ENCODE data around the gene EXOC4. TPM values are rescaled to one million over a fixed set of nuclear protein-coding genes. Genes with fewer than 3 reads are reported as not detected.

Gene EXOC4
- total and polyA plus RNA-seq, 2 of the 8 experiments (the other 6 are each of a cell fraction or from before 2014, with no cell fraction given) = 27.0 to 67.3 TPM

- Histone ChIP-seq H2BK5ac (ENCODE audit: low read depth, low read length) (no peak overlapping the region), H4K5ac (ENCODE audit: insufficient read length, low read depth, low read length) (no peak overlapping the region), H3K36me3 (ENCODE audit: control insufficient read depth in 2 of 4, insufficient read depth in 4 of 4, low read length in 3 of 4) (no peaks in the 10 kb centered on the region), H2AFZ (ENCODE audit: low read length) (no peak overlapping the region), H2BK15ac (ENCODE audit: low read length) (no peak overlapping the region), H3K4me2 (ENCODE audit: insufficient read depth in 1 of 2, low read depth in 2 of 2, low read length in 2 of 2) (no peak overlapping the region), H3K23me2 (ENCODE audit: low read depth, low read length) (no peaks in the 10 kb centered on the region), H3K14ac (ENCODE audit: insufficient read length) (no peak overlapping the region), H3K79me1 (ENCODE audit: low read depth, low read length) (no peaks in the 10 kb centered on the region), H2AK5ac (ENCODE audit: low read depth, low read length) (no peak overlapping the region), H3K23ac (ENCODE audit: insufficient read length) (no peak overlapping the region), H3K18ac (ENCODE audit: extremely low read depth, low read length) (no peak overlapping the region), H3K27me3 (replicated peaks in 1 of 4; ENCODE audit: control insufficient read depth in 3 of 4, extremely low read depth in 1 of 4, insufficient read depth in 3 of 4, low read length in 3 of 4) (peaks cover 0 to 2% (median 0%) of the 10 kb centered on the region in 4 experiments; a peak in 1 of 7 replicates), H3K27ac (ENCODE audit: low read depth, low read length) (no peak overlapping the region), H4K91ac (replicated peaks; ENCODE audit: insufficient read length, low read length) (no peak overlapping the region), H3K4ac (replicated peaks; ENCODE audit: insufficient read length, low read depth, low read length) (no peak overlapping the region), H3K56ac (replicated peaks; ENCODE audit: insufficient read length, low read depth, low read length) (no peak overlapping the region), H2BK20ac (ENCODE audit: low read length) (no peak overlapping the region), H2BK12ac (ENCODE audit: low read depth, low read length) (no peak overlapping the region), H3K9me3 (ENCODE audit: insufficient read depth in 2 of 2, low read depth in 1 of 2, low read length in 1 of 2) (no peaks in the 10 kb centered on the region), H2BK120ac (replicated peaks; ENCODE audit: low read depth, low read length) (no peak overlapping the region), H3K4me3 (ENCODE audit: extremely low read depth in 1 of 4, insufficient read depth in 2 of 4, low read depth in 3 of 4, low read length in 4 of 4) (no peak overlapping the region), H4K20me1 (replicated peaks in 1 of 2; ENCODE audit: control insufficient read depth in 1 of 2, insufficient read depth in 2 of 2, low read length in 2 of 2) (no peaks in the 10 kb centered on the region), H4K8ac (ENCODE audit: extremely low read depth, insufficient read depth, low read length) (no peak overlapping the region), H3K9ac (replicated peaks in 1 of 4; ENCODE audit: extremely low read depth in 1 of 4, low read depth in 3 of 4, low read length in 3 of 4) (no peak overlapping the region), H3K79me2 (ENCODE audit: control insufficient read depth in 1 of 2, insufficient read depth in 2 of 2, low read length in 2 of 2) (no peaks in the 10 kb centered on the region), H3K4me1 (replicated peaks in 1 of 4; ENCODE audit: control insufficient read depth in 3 of 4, insufficient read depth in 4 of 4, low read length in 3 of 4) (no peaks in the 10 kb centered on the region; a peak in 1 of 7 replicates)
- ChIA-PET POLR2A (ENCODE audit: partially characterized antibody) (no interaction called here), CTCF (ENCODE audit: partially characterized antibody) (interaction anchor here (0.6 kb wide), 1 partner anchor 585 kb away, joined by 3 read pairs; no protein-coding TSS in a partner anchor)
- 84% methylated on average over 4 of the region's 4 CpGs; no CpG with 5 or more reads in 1 of the 2 experiments for WGBS, 2 experiments (ENCODE audit: extremely low coverage in 1 of 2, insufficient coverage in 1 of 2, insufficient read length in 1 of 2, insufficient replicate concordance in 2 of 2, low coverage in 1 of 2, low lambda C conversion rate in 2 of 2, missing lambda C conversion rate in 1 of 2)
- no peak for DNase-seq (ENCODE audit: low read depth in 1 of 2, low spot score in 2 of 2)
- no peak for FAIRE-seq
Measured at GRCh38 chr7:133606991-133607390, 354.1 kb downstream of the EXOC4 start.
